Measurements from ENCODE around the gene TOR2A. TPM values are rescaled to one million over a fixed set of nuclear protein-coding genes. Genes with fewer than 3 reads are reported as not detected.

Gene TOR2A
- total RNA-seq, 4 donors from 2014 or later = 8.9 to 23.1 (median 14.2) TPM

DNA sequence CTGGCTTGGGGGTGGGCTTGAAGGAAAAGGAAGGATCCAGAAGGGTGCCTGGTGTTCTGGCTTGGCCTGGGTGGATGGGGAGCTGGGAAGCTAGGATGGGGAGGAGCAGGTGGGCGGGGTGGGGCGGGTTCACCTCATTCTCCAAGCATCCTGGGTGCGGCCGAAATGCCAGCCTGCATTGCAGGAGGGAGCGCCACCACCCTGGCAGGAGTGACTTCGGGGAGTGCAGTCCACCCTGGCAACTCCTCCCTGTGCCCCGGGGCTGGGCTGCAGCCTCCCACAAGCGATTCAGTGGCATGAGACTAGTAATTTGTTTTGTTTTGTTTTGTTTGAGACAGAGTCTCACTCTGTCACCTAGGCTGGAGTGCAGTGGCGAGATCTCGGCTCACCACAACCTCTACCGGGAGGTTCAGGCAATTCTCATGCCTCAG lies 13.7 kb downstream of the TOR2A start:
- peaks cover 15 to 33% of the 10 kb centered on the region in 2 donors for H3K4me1 ChIP-seq
- no peaks in the 10 kb centered on the region for H3K36me3 ChIP-seq
- no peak overlapping the region for H3K27ac ChIP-seq
- intact Hi-C loops (cut with DNase I) = no loop called here
- 49 to 68% methylated on average over 8 of the region's 11 CpGs for WGBS, 2 donors
- H3K27me3 ChIP-seq = no peaks in the 10 kb centered on the region
- H3K9me3 ChIP-seq = no peaks in the 10 kb centered on the region
- no peak for DNase-seq
- no peak overlapping the region for H3K4me3 ChIP-seq (replicated peaks in 1 of 3)
- TF ChIP-seq, protein P1, sequence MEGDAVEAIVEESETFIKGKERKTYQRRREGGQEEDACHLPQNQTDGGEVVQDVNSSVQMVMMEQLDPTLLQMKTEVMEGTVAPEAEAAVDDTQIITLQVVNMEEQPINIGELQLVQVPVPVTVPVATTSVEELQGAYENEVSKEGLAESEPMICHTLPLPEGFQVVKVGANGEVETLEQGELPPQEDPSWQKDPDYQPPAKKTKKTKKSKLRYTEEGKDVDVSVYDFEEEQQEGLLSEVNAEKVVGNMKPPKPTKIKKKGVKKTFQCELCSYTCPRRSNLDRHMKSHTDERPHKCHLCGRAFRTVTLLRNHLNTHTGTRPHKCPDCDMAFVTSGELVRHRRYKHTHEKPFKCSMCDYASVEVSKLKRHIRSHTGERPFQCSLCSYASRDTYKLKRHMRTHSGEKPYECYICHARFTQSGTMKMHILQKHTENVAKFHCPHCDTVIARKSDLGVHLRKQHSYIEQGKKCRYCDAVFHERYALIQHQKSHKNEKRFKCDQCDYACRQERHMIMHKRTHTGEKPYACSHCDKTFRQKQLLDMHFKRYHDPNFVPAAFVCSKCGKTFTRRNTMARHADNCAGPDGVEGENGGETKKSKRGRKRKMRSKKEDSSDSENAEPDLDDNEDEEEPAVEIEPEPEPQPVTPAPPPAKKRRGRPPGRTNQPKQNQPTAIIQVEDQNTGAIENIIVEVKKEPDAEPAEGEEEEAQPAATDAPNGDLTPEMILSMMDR (IDR thresholded peaks at IDR 0.05) = no peak
- no peak for TF ChIP-seq POLR2A (IDR thresholded peaks at IDR 0.05)

DNA sequence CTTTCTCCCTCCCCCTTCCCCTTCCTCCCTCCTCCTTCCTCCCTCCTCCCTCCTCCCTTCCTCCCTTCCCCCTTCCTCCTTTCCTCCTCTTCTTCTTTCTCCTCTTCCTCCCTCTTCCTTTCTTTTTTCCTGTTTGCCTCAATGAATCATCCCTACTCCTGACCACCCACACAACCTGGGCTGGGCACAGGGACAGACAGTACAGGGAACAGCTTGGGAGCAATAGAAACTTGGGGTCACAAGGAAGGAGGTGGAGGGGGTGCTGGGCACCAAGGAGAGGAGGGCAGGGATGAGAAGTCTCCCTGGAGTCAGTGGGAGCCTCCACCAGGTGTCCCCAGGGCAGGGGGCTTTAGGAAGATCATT lies 14.2 kb downstream of the TOR2A start:
- intact Hi-C loops (cut with DNase I) = no loop called here

DNA sequence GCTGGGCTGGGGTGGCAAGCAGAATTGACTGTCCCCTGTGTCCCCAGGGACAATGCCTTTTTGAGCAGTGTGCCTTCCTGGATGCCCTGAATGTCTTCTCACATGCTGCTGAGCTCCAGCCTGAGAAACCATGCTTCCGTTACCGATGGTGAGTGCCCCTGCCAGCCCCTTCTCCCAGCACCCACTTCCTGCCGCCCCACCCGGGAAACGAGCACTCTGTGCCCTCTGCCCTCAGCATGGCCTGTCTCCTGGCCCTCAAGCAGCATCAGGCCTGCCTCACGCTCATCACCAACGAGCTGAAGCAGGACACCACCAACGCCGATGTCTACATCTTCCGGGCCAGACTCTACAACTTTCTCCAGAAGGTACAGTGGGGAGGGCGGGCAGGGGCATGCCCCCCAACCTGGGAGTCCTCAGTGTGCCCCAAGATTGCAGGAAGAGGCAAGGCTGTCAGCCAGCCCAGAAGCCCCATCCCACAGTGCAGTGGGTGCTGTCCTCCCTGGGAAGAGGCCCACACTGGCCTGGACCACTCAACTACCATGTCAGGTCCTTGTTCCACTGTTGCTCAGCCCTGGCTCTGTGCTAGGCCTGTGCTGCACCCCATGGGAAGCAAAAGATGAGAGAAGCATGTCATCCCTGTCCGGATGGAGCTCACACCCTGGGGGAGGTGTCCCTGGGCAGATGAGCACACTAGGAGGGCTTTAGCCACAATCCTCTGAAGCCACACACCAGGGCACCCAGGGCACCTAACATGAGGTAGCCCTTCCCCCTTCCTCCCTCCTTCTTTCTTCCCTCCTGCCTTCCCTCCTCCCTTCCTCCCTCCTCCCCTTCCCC lies 14.8 kb downstream of the TOR2A start:
- 83 to 87% methylated on average over 11 to 12 of the region's 12 CpGs for WGBS, 2 donors
- intact Hi-C loops (cut with DNase I) = no loop called here
- no peak for DNase-seq
- no peaks in the 10 kb centered on the region for H3K27me3 ChIP-seq
- no peak overlapping the region for H3K27ac ChIP-seq
- no peak for TF ChIP-seq POLR2A (IDR thresholded peaks at IDR 0.05)
- TF ChIP-seq, protein P1 (IDR thresholded peaks at IDR 0.05) = no peak
- H3K4me3 ChIP-seq (replicated peaks in 1 of 3) = no peak overlapping the region
- H3K4me1 ChIP-seq = peaks cover 20 to 38% of the 10 kb centered on the region in 2 donors
- H3K9me3 ChIP-seq = no peaks in the 10 kb centered on the region
- no peaks in the 10 kb centered on the region for H3K36me3 ChIP-seq

More for the DNA sequence above, 14.2 kb downstream of the TOR2A start:
- no peak for DNase-seq
- Histone ChIP-seq H3K9me3 (no peaks in the 10 kb centered on the region), H3K4me1 (peaks cover 20 to 38% of the 10 kb centered on the region in 2 donors), H3K4me3 (replicated peaks in 1 of 3) (no peak overlapping the region), H3K27me3 (no peaks in the 10 kb centered on the region), H3K27ac (no peak overlapping the region), H3K36me3 (no peaks in the 10 kb centered on the region)
- no peak for TF ChIP-seq POLR2A (IDR thresholded peaks at IDR 0.05)
- TF ChIP-seq, protein P1 (IDR thresholded peaks at IDR 0.05) = no peak

DNA sequence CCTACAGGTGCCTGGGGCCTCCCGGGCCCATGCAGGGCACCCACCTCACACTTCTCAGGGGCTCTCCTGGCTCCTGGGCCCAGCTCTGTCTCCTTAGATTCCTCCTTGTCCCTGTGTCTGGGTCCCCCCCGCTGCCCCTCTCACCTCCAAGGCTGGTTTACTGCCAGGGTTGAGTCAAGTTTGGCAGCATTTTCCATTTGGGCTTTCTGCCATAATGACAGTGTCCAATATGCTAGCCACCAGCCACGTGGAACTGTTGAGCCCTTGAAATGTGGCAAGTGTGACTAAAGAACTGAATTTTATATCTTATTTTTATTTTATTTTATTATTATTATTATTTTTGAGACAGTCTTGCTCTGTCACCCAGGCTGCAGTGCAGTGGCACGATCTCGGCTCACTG lies 17.3 kb downstream of the TOR2A start:
- intact Hi-C loops (cut with DNase I) = no loop called here
- Histone ChIP-seq H3K27ac (no peak overlapping the region), H3K4me1 (peaks cover 18 to 33% of the 10 kb centered on the region in 2 donors), H3K27me3 (no peaks in the 10 kb centered on the region), H3K36me3 (no peaks in the 10 kb centered on the region), H3K4me3 (replicated peaks in 1 of 3) (no peak overlapping the region), H3K9me3 (no peaks in the 10 kb centered on the region)
- WGBS, 2 donors = 62 to 66% methylated on average over 4 to 5 of the region's 5 CpGs
- DNase-seq = peak; percentile 60 to 64
- TF ChIP-seq, protein P1 (IDR thresholded peaks at IDR 0.05) = no peak
- TF ChIP-seq POLR2A (IDR thresholded peaks at IDR 0.05) = no peak

DNA sequence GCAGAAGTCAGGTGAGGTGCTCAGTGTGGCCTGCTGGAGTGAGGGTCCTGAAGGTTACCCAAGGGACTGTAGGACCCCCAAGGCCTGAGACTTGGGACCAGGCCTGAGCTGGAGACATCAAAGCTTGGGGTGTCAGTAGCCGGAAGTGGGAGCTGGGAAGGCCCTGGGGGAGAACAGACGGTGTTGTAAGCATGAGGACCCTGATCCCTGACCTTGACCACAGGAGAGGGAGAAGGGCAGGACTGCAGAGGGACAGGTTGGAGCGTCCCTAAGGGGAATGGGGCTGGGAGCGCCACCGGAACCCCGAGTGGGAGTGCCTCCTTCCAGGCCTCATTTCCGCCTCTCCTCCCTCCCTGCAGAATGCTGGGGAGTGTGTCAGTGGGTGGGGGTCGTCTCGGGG lies 18.7 kb downstream of the TOR2A start:
- H3K4me3 ChIP-seq (replicated peaks in 1 of 3) = peak overlapping the region in 1 of 3 donors; percentile 77
- H3K36me3 ChIP-seq = no peaks in the 10 kb centered on the region
- H3K27me3 ChIP-seq = no peaks in the 10 kb centered on the region
- H3K27ac ChIP-seq = no peak overlapping the region
- WGBS, 2 donors = 62 to 85% methylated on average over 6 to 9 of the region's 9 CpGs
- intact Hi-C loops (cut with DNase I) = no loop called here
- H3K9me3 ChIP-seq = no peaks in the 10 kb centered on the region
- TF ChIP-seq, protein P1 (IDR thresholded peaks at IDR 0.05) = no peak
- no peak for TF ChIP-seq POLR2A (IDR thresholded peaks at IDR 0.05)
- DNase-seq = no peak
- peaks cover 18 to 33% of the 10 kb centered on the region in 2 donors for H3K4me1 ChIP-seq

Measured in thyroid gland (tissue), 4 donors.